Measurements from ENCODE around the gene IRF2BPL. TPM values are rescaled to one million over a fixed set of nuclear protein-coding genes. Genes with fewer than 3 reads are reported as not detected.
"Not testable (repeated sequence)": the region's sequence is repeated elsewhere in the genome, so short reads cannot be mapped to it uniquely, and the experiment has no call there.

Gene IRF2BPL
- total RNA-seq, 1 experiment from 2014 or later = 74.6 TPM

GRCh38 chr14:77023001-77023996 lies 5.2 kb downstream of the IRF2BPL start (continued):
- TF ChIP-seq, protein P1, sequence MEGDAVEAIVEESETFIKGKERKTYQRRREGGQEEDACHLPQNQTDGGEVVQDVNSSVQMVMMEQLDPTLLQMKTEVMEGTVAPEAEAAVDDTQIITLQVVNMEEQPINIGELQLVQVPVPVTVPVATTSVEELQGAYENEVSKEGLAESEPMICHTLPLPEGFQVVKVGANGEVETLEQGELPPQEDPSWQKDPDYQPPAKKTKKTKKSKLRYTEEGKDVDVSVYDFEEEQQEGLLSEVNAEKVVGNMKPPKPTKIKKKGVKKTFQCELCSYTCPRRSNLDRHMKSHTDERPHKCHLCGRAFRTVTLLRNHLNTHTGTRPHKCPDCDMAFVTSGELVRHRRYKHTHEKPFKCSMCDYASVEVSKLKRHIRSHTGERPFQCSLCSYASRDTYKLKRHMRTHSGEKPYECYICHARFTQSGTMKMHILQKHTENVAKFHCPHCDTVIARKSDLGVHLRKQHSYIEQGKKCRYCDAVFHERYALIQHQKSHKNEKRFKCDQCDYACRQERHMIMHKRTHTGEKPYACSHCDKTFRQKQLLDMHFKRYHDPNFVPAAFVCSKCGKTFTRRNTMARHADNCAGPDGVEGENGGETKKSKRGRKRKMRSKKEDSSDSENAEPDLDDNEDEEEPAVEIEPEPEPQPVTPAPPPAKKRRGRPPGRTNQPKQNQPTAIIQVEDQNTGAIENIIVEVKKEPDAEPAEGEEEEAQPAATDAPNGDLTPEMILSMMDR (IDR thresholded peaks at IDR 0.05 in 2 of 3, conservative IDR thresholded peaks at IDR 0.05 in 1 of 3; ENCODE audit: borderline replicate concordance in 1 of 3, insufficient read depth in 1 of 3, low read depth in 2 of 3, low read length in 2 of 3) = peak in 2 of 3 experiments; percentile 18 to 33; a peak in 3 of 6 replicates

GRCh38 chr14:77022236-77022852 lies 6.2 kb downstream of the IRF2BPL start:
- TF ChIP-seq JUND (IDR thresholded peaks at IDR 0.05) = no peak
- no peak for TF ChIP-seq EGR1 (IDR thresholded peaks at IDR 0.05; ENCODE audit: low read depth)
- TF ChIP-seq, protein P2, sequence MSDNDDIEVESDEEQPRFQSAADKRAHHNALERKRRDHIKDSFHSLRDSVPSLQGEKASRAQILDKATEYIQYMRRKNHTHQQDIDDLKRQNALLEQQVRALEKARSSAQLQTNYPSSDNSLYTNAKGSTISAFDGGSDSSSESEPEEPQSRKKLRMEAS (IDR thresholded peaks at IDR 0.05) = no peak
- no peak for TF ChIP-seq CBX3 (IDR thresholded peaks at IDR 0.05; ENCODE audit: low read depth)
- H3K79me2 ChIP-seq (ENCODE audit: insufficient read depth, low read length) = peaks cover 33% of the 10 kb centered on the region
- RAD21 ChIA-PET (ENCODE audit: low non-redundant PET in 1 of 2, low total read pairs in 2 of 2, uncharacterized antibody in 2 of 2, unreplicated experiment in 2 of 2) = interaction anchor here in 1 of 2 experiments (1.0 to 1.7 kb wide), 2 partner anchors 10 to 61 kb away, joined by 3 to 7 read pairs; no protein-coding TSS in a partner anchor
- no TSS peak for BruUV-seq (replicated peaks)
- H3K36me3 ChIP-seq (ENCODE audit: control insufficient read depth in 1 of 2, insufficient read depth in 2 of 2, low read length in 2 of 2) = peaks cover 3 to 13% of the 10 kb centered on the region in 2 experiments; a peak in 1 of 4 replicates
- CTCF ChIA-PET = interaction anchor here (0.8 to 4.0 kb wide), 9 partner anchors 48 to 149 kb away, joined by 3 to 19 read pairs (median 3); no protein-coding TSS in a partner anchor
- no peaks in the 10 kb centered on the region for H3K9me3 ChIP-seq (ENCODE audit: control insufficient read depth in 1 of 2, insufficient read depth in 1 of 2, low read depth in 1 of 2, low read length in 2 of 2)
- POLR2A ChIA-PET = interaction anchor here (0.9 to 3.1 kb wide), 11 partner anchors 8 to 75 kb away, joined by 3 to 15 read pairs (median 6); no protein-coding TSS in a partner anchor
- intact Hi-C loops (cut with micrococcal nuclease) = loop anchor here (2.0 to 10.0 kb wide), 2 partner anchors 30 to 108 kb away; no protein-coding TSS in a partner anchor
- peaks cover 61 to 69% of the 10 kb centered on the region in 2 experiments for H3K4me1 ChIP-seq (ENCODE audit: control insufficient read depth in 1 of 2, insufficient read depth in 2 of 2, low read length in 2 of 2)
- peak overlapping the region in 1 of 2 experiments; percentile 17; a peak in 2 of 4 replicates for H3K4me3 ChIP-seq (replicated peaks in 1 of 2; ENCODE audit: low read depth in 1 of 2, low read length in 2 of 2)
- H4K20me1 ChIP-seq (ENCODE audit: insufficient read depth) = peaks cover 7% of the 10 kb centered on the region; the same call in 1 of the 2 replicates
- no peak overlapping the region for H2AFZ ChIP-seq (ENCODE audit: low read depth, low read length, poor library complexity, severe bottlenecking)
- ATAC-seq = peak; percentile 32
- no peaks in the 10 kb centered on the region for H3K9me2 ChIP-seq (ENCODE audit: insufficient read depth)
- H3K9ac ChIP-seq (ENCODE audit: low read length) = peak overlapping the region; percentile 38; the same call in 1 of the 2 replicates
- peak overlapping the region; percentile 86 for H3K27ac ChIP-seq (ENCODE audit: low read depth, low read length)
- peak overlapping the region; percentile 73 for H3K4me2 ChIP-seq (ENCODE audit: low read length)
- DNase-seq (ENCODE audit: low read depth, low spot score) = no peak
- H3K27me3 ChIP-seq (ENCODE audit: insufficient read depth, low read length) = no peaks in the 10 kb centered on the region

GRCh38 chr14:77021424-77021823 lies 7.1 kb downstream of the IRF2BPL start:
- H3K9me2 ChIP-seq (ENCODE audit: insufficient read depth); H4K20me1 ChIP-seq (ENCODE audit: insufficient read depth); ATAC-seq; RAD21 ChIA-PET (ENCODE audit: low non-redundant PET in 1 of 2, low total read pairs in 2 of 2, uncharacterized antibody in 2 of 2, unreplicated experiment in 2 of 2); DNase-seq (ENCODE audit: low read depth, low spot score); H3K9ac ChIP-seq (ENCODE audit: low read length); H3K27me3 ChIP-seq (ENCODE audit: insufficient read depth, low read length); H2AFZ ChIP-seq (ENCODE audit: low read depth, low read length, poor library complexity, severe bottlenecking); H3K4me3 ChIP-seq (replicated peaks in 1 of 2; ENCODE audit: low read depth in 1 of 2, low read length in 2 of 2); H3K9me3 ChIP-seq (ENCODE audit: control insufficient read depth in 1 of 2, insufficient read depth in 1 of 2, low read depth in 1 of 2, low read length in 2 of 2); BruUV-seq (replicated peaks): not testable (repeated sequence)
- H3K4me2 ChIP-seq (ENCODE audit: low read length) = peak overlapping the region; percentile 73; the same call in 1 of the 2 replicates
- ChIA-PET CTCF (interaction anchor here (1.8 kb wide), 1 partner anchor 145 kb away, joined by 4 read pairs; no protein-coding TSS in a partner anchor), POLR2A (interaction anchor here (1.0 to 2.3 kb wide), 4 partner anchors 13 to 68 kb away, joined by 3 to 7 read pairs (median 6); no protein-coding TSS in a partner anchor)
- H3K36me3 ChIP-seq (ENCODE audit: control insufficient read depth in 1 of 2, insufficient read depth in 2 of 2, low read length in 2 of 2) = peaks cover 3 to 11% of the 10 kb centered on the region in 2 experiments; a peak in 1 of 4 replicates
- H3K79me2 ChIP-seq (ENCODE audit: insufficient read depth, low read length) = peaks cover 26% of the 10 kb centered on the region
- peak overlapping the region; percentile 86 for H3K27ac ChIP-seq (ENCODE audit: low read depth, low read length)
- intact Hi-C loops (cut with micrococcal nuclease) = loop anchor here (10.0 kb wide), 1 partner anchor 107 kb away; no protein-coding TSS in a partner anchor
- peaks cover 59 to 62% of the 10 kb centered on the region in 2 experiments for H3K4me1 ChIP-seq (ENCODE audit: control insufficient read depth in 1 of 2, insufficient read depth in 2 of 2, low read length in 2 of 2)
